ENCODE results near the gene CEP162.
A peak's percentile ranks its signal among the peaks of the same experiment; 100 is the strongest.
"Not testable (repeated sequence)": the region's sequence is repeated elsewhere in the genome, so short reads cannot be mapped to it uniquely, and the experiment has no call there.

CEP162 gene

DNA sequence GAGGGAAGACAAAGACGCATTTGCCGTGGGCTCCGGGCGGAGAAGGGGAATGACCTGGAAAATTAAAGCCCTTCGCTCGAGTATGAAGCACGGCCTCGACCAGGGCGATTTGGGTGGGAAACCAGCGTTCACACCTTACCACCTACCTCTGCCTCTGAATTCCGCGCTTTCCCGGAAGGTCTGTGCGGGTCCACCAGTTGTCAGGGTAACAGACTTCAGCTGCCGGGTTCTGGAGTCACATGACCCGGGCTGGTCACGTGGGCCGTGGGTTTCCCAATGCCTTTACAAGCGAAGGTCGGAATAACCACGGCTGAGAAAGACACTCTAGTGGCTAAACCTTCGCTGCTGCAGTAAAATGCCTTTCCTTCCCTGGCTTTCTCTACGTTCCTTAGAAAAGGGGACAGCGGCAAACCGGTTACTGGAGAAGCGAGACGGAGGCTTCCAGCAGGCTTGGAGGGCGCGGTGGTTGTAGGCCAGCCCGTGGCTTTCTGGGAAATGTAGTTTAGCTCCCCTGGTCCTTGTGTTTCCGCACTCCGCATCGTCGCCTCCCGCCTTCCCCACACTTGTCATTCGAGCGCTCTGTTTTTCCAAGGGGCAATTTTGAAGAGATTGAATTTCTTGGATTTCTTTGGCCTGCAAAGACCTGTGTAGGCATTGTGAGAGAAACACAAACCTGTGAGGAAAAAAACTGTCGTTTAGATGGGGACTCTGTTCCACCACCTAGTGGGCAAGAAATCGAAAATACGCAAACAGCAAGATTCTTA is at the start of gene CEP162:
Gene CEP162, minus strand, starts transcription at position 210 of the 764 bp plus-strand sequence. CDS start 1,250 bp downstream, outside the sequence.
- peak; percentile 70 to 78 for DNase-seq (ENCODE audit: low read depth in 2 of 2)

DNA sequence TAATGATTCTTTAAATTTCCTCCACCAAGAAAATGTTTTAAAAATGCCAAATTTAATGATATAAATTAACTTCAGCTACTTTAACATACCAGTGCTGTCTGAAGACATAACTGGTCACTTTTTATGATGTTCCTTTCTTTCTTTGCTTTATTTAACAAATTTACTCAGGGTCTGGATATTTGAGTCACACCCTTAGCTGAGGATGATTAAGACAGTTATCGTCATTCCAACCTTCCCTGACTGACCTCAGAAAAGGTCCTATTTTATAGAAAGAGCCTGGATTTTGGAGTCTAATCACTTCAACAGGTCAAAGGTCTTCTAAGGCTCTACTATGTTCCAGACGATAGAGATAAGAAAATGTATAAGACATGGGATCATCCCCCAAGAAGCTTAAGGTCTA is 47.4 kb upstream of the CEP162 start:
- DNase-seq (ENCODE audit: low read depth in 2 of 2) = no peak

DNA sequence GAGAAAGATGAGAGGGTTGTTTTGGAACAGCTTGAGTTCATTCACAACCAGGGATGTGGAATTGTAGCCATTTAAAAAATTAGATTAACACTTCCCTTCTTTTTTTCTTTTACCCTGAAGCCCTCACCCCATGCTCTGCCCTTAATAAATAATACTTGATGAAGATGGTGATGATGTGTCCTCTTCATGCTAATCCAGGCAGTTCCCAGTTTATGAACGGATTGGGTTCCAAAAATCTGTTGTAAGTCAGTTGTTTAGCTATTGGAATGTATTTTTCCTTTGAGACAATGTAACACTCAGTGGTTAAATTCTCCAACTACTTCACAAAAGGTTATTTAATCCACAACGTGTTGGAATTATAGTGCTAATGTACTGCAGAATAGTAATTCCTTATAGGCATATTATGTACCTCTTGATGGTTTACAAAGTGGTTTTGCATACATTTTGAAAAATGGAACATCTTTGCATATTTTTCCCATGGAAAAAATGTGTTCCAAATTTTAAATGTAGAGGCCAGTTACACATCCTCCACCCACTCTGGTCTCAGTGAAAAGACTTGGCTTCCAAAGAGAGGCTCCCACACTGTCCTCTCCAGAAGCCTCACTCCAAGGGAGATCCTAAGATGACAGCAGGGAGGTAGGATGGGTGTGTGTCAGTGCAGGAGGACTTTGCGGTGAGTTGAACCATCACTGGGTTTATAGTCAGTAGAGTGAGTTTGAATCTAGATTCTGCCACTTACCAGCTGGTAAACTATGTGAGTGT is 45.8 kb upstream of the CEP162 start:
- no peak for DNase-seq (ENCODE audit: low read depth in 2 of 2)

- no peak for DNase-seq (ENCODE audit: low read depth in 2 of 2)
Observed at GRCh38 chr6:84272298-84272697, 44.9 kb upstream of the CEP162 start.

DNA sequence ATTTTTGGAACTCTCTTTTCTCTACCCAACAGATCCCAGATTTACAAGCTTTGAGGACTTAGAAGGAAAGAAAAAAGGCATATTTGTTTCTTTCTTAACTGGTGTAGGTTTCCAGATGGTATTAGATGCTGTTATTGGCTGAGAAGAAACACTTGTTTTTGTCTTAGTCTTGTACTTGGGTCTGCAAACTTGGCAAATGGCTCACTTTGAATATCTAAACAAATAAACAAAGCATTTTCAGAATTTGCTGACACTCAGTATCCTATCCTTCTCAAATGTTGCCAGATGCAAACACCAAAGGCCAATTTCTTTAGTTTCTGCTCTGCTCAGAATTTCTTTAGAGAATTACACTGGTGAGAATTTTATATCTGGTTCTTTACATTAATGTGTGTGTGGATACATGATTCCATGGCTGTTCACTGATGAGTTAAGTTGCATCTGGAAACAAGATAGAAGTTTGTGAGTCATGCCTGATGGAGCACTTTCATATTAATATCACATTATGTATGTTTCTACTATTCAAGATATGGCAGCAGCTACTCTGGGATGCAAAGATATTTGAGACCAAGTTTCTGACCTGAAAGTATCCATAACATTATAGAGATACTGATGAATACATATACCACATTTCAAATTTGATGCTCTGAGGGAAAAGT is 43.7 kb upstream of the CEP162 start:
- DNase-seq (ENCODE audit: low read depth in 2 of 2) = no peak

DNA sequence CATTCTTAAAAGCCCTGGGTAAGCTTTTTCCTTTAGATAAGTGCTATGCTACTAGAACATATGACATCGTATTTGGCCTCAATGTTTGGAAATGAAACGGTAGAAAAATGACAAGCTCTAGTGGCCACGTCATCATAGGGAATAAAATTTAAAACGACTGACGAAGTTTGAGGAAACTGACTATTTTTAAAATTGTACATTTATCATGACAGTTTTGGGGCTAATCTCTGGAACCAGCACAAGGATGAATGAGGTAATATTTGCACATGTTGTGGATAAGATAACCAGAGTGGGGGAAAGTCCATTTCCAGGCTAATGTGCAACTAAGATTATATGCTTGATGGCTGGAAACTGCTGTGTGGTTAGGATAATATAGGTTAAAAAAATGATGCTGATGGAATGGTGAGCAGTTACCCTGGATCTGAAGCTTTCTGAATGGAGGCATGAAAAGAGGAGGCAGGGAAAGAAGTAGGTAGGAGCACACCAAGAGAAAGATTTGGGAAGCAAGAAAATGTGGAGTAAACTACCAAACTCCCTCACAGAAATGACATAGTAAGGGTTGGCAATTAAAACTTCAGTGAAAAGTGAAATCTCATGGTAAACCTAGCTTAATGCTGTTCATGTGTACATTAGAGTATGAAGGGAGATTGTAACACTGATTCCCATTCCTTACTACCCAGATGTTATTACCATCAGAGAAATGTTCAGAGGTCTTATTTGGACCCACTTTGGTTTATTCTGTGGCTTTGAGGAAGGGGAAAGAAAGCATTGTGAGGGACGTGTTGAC is 42.7 kb upstream of the CEP162 start:
- no peak for DNase-seq (ENCODE audit: low read depth in 2 of 2)

- no peak for DNase-seq (ENCODE audit: low read depth in 2 of 2)
Observed at GRCh38 chr6:84268781-84269180, 41.3 kb upstream of the CEP162 start.

DNA sequence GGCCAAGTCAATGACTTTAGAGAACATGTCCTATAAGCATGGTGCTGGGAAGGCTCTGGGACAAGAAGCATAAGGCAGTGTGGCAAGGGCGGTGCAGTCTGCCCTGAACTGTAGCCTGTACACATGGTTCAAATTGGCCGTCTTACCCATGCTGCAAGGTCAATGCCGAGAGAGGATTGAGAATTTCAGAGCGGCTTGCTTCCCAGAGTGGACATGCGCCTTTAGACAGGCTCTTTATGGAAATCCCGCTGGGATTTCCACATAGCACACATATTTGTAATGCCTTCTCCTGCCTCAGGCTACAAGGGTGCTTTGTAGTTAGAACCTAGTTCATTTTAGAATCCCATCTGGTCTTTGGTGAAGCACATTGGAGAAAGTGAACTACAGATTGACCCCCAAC is 36.1 kb upstream of the CEP162 start:
- DNase-seq (ENCODE audit: low read depth in 2 of 2) = no peak

- DNase-seq (ENCODE audit: low read depth in 2 of 2) = no peak
Observed at GRCh38 chr6:84260926-84261325, 33.5 kb upstream of the CEP162 start.

DNA sequence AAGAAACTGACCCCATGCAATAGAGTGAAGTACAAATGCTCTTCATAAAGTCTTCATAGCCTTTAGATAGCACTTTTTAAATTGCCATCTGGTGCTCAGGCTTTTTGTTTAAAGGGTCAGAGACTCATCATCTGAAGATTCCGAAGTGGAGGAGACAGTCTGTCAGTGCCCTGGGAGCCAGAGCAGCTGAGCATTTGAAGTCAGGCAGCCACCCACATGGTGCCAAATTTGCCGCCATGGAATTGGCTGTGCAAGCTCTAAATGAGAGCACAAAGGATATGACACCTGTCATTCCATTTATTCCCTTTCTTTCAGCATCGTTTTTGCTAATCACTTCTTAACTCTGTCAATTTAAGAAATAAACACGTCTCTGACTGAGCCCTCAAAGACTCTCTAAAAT is 32.8 kb upstream of the CEP162 start:
- DNase-seq (ENCODE audit: low read depth in 2 of 2) = no peak

GRCh38 chr6:84258866-84259265 is 31.4 kb upstream of the CEP162 start:
- DNase-seq (ENCODE audit: low read depth in 2 of 2) = no peak

DNA sequence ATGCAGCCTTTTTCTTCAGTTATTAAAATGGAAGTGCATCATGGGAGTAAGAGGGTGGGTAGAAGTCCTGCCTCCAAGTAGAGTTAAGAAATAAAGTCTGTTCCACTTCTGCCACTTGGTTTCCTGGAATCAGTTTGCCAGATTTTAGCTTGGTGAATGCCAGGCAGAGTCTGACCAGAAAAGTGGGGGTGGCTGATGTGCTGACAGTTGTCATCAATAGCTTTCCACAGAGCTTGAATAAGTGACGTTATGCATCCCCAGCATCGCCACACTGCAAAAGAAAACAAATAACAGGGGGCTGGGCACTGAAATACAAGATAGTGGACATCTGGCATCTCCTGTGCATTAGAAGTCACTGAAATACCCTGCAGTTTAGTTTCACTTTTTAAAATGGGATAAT is 30.8 kb upstream of the CEP162 start:
- no peak for DNase-seq (ENCODE audit: low read depth in 2 of 2)

GRCh38 chr6:84255641-84256040 is 28.2 kb upstream of the CEP162 start:
- DNase-seq (ENCODE audit: low read depth in 2 of 2) = no peak

GRCh38 chr6:84253380-84253779 is 25.9 kb upstream of the CEP162 start:
- no peak for DNase-seq (ENCODE audit: low read depth in 2 of 2)

DNA sequence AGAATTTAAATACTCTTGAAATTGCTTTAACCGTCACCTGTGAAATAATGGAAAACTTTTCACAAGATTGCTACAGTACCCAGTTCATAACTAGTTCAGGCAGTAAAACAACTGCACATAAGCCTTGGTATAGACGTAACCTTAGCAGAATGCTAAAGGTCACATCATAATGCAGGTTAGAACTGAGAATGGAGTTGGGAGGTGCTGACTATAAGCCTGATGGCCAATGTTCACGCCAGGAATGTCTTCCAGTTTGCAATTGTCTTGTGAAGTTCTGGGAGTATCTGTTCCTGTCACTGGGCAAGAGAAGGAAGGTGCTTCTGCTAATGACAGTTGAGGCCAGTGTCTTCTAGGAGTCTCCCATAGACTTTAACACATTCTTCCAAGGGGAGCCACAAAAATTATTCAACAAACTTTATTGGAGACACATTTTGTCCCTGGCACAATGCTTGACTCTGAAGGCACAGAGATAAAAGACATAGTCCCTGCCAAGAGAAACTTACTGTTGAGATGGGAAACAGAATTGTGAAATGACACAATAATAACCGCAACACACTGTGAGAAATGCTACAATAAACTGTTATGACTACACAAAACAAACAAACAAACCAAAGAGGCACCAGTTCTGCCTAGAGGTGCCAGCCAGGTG is 24.6 kb upstream of the CEP162 start:
- no peak for DNase-seq (ENCODE audit: low read depth in 2 of 2)

DNA sequence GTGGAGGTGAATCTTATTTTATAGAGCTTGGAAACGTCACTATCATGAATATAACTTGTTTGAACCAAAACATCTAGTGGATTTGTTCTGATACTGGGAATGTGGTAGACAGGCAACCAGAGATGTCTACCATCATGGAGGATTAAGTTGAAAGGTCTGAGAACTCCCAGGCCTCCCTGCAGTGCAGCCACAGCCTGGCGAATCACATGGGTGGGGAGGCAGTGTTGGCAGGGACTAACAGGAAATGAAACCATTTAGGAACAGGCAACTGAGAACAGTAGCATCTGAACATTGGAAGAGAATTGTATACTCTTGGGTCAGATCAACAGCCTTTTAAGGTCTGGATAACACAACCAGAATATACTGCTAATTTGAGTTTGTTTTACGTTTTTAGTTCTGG is 22.3 kb upstream of the CEP162 start:
- DNase-seq (ENCODE audit: low read depth in 2 of 2) = no peak

- not testable (repeated sequence) for DNase-seq (ENCODE audit: low read depth in 2 of 2)
Observed at GRCh38 chr6:84244416-84245081, 17.1 kb upstream of the CEP162 start.

- no peak for DNase-seq (ENCODE audit: low read depth in 2 of 2)
Observed at GRCh38 chr6:84243240-84243639, 15.8 kb upstream of the CEP162 start.

- no peak for DNase-seq (ENCODE audit: low read depth in 2 of 2)
Observed at GRCh38 chr6:84242265-84242664, 14.8 kb upstream of the CEP162 start.

GRCh38 chr6:84228198-84228543 is 728 bp upstream of the CEP162 start:
- no peak for DNase-seq (ENCODE audit: low read depth in 2 of 2)

- DNase-seq (ENCODE audit: low read depth in 2 of 2) = no peak
Observed at GRCh38 chr6:84227044-84227433, 404 bp downstream of the CEP162 start.

Data from stimulated activated CD8-positive, alpha-beta memory T cell treated with anti-CD3 and anti-CD28 coated beads, Interleukin-15, amount 100 ng/mL, for 4 hours (primary cell).